Activated CD4-positive, alpha-beta T cell treated with anti-CD3 and anti-CD28 coated beads, Interleukin-2, amount 50 U/mL, for 16 hours (primary cell): ENCODE results near the gene SPESP1.
A peak's percentile ranks its signal among the peaks of the same experiment; 100 is the strongest.
"Not testable (repeated sequence)": the region's sequence is repeated elsewhere in the genome, so short reads cannot be mapped to it uniquely, and the experiment has no call there.

Experiments used
- DNase-seq: peaks from one replicate; pipeline ENCODE4 v3.0.0-alpha.2; 2020

SPESP1 gene

DNA sequence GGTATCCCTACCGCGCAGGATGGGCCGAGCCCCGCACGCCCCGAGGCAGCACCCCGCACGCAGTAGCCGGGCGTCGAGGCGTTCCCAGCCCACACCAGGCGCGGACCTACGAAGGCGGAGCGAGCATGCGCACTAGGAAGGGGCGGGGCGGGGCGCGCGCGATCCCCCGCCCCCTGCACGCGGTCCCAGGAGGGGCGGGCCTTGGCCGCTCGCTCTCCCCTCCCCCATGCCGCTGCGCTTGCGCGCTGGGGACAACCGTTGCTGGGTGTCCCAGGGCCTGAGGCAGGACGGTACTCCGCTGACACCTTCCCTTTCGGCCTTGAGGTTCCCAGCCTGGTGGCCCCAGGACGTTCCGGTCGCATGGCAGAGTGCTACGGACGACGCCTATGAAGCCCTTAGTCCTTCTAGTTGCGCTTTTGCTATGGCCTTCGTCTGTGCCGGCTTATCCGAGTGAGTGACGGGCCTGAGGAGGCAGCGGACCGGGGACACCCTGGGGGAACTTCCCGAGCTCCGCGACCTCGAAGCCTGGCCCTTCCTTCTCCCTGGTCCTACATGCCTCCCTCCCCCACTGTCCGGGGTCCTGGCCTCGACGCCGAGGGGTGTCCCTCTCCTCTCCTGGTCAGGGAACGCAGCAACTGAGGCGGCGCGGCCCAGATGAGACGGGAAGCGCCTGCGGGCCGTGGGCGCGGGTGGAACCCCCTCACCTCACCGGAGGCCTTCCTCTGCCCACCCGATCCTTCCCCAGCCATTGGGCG is at the start of gene SPESP1:
SPESP1 (plus strand) TSS at position 258 of the 755 bp plus-strand sequence; CDS start at position 387, 129 bp downstream.
- peak; percentile 2 for DNase-seq

DNA sequence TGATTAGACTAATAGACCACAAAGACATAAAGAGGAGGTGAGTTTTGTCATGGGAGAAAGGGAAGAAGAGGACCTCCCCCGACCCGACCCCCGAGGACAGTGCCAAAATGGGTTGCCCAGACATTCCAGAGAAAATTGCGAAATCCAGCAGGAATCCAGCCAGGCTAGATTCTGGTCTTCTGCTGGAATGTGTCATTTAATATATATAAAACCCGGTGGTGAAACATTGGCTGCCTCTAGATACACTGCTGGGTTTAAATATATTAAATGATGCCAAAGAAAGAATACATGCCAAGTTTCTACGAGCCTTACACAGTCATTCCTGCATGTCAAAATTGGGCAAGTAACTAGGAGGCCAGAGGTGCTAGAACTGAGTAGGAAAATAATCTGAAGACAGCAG is 45.3 kb upstream of the SPESP1 start:
- DNase-seq, result no peak

DNA sequence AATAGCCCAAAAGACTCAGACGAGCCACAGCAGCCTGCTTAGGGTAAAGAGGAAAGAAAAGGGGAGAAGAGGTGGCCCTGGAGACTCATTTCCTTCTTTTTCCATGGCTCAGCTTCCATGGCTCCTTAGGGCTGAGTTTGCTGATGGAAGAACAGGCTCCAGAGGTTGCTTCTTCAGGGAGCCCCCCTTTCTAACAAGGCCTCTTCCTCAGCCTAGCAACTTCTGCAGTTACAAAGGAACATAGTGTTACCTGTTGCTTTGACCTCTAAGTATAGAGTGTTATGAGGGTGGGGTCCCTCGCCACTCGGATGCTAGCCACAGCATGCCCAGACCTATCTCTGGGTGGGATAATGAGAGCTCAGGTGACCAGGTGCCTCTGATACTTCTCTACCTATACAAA is 43.2 kb upstream of the SPESP1 start:
- DNase-seq, result no peak

DNA sequence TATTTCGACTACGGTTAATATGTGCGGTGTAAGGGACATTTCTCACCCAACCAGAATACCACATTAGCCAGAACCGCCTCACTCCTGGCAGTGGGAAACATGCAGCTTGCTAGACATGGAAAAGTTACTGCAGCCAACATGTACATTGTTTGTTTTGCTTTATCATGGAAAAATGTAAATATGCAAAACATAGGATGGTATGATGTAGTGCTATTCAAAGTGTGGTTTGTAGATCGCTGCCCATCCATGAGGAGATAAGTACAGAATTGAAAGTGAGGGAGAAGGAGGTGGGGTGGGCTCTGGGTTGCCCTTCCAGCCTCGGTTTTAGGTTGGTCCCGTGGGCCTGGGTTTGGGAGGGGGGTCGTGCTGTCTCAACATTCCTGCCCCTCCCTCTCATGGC is 42.5 kb upstream of the SPESP1 start:
- DNase-seq, result no peak

DNA sequence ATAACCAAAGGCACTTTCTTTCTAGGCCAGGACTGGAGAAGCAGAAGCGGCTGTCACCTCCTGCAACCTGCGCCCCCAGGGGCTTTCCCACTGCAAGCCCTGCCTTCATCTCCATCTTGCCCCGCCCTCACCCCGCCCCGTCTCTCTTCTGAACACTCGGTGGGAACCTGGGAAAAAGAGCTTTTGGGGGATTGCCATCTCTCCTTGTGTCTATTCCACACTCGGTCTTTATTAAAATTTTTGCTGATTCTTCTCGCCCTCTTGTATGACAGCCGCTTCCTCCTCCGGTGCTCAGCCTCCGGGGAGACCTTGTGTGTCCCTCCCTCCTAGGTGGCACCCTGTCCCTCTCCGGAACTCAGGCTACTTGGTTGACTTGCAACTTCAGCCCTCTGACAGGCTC is 41.9 kb upstream of the SPESP1 start:
- DNase-seq, result no peak

DNA sequence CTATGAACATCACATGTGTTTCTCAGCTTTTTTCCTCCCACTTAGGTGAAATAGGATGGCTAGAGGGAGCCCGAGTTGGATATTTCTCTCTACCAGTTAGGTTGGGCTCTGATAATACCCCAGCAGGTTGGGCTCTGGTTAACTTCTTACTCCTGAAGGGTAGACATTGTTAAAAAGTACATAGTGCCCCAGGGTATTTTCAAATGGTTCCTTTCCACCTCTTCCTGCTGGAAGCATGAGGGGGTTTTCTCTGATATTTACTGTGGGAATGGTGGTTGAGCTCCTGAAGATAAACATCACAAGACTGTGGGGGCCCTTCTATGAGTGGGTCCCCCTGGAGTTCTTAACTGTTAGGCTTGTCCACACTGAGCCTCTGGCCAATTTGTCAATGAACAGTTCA is 36.1 kb upstream of the SPESP1 start:
- DNase-seq, result no peak

DNA sequence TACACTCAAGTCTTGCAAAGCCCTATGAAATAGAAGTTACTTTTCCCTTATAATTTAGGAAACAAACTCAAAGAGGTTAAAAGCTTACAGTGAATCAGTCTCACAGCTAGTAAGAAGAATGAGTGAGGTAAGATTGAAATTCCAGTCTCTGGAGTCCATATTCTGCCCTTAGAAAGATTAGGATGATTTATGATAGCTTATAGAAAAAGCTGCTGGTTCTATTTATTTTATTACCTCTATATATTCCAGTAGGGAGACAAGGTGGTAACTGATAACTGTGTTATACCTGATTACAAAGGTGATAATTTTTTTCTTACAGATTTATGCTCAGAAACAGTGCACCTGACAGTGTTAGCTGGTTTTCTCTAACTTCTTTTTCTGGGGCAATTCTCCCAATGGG is 34.1 kb upstream of the SPESP1 start:
- DNase-seq, result no peak

DNA sequence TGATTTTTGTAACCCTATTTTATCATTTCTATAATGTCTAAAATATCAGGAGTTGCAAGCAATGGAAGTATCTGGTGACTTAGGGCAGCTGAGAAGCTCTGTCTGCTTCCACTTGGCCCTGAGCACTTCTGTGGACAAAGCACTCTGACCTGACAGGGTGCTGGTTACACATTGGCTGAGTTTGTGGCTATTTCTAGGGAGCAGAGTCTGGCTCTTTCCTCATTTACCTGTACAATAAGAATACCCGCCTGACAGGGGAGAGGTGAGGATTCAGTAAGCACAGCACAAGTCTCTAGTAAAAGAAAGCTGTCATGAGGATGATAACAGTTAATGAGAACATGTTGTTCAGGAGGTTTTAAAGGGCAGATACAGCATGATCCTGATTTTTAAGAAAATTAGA is 33.3 kb upstream of the SPESP1 start:
- DNase-seq, result no peak

DNA sequence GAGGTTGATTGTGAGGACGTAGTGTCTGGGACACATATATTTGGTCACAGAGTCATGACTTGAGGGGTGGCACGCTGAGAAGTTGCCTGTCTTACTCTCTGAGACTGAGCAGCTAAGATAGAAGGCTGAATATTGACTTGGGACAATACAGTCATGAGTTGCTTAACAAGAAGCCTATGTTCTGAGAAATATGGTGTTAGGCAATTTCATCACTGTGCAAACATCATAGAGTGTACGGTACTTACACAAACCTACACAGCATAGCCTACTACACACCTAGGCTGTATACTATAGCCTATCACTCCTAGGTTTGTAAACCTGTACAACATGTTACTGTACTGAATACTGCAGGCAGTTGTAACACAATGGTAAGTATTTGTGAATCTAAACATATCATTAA is 30.3 kb upstream of the SPESP1 start:
- DNase-seq, result no peak

DNA sequence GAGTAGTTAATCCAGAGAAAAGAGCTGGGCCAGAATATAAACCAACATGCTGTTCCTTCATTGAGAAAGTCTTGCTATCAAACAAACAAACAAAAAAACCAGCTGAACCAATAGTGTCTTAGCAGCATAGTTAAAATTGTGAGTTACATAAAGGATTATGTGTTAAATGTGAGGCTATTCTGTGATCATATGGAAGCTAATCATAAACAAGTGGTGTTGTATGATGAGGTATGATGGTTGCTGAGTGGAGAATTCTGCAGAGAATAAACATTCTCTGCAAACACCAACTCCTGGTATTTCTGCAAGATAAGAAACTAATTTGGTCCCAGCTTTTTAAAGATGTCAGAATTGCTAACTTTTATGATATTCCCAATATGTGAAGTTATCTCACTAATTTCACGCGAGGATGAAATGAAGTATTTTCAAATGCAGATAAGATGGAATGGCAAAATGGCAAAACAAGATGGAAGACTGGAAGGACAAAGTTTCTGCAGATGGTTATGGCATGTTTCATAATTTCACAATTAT is 22.9 kb upstream of the SPESP1 start:
- no peak for DNase-seq

DNA sequence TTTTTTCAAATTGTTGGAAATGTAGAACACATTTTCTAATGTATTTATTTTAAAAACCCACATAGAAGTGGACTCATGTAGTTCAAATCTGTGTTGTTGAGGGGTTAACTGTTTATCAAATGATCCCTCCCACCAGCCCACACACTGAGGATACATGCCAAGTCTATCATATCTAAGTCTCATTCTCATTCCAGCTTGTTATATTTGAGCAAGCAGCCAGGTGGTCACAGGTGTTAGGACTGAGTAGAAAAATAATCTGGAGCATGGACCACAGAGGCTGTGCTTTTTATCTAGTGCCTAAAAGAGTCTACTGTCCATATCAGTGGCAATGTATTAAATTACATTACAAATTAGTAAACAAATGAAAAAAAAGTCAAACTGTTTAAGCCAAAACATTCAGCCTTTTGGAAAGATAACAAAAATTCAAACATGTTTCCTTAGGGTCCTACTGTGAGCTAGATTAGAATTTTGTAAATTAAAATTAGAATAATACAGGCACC is 20.7 kb upstream of the SPESP1 start:
- no peak for DNase-seq

DNA sequence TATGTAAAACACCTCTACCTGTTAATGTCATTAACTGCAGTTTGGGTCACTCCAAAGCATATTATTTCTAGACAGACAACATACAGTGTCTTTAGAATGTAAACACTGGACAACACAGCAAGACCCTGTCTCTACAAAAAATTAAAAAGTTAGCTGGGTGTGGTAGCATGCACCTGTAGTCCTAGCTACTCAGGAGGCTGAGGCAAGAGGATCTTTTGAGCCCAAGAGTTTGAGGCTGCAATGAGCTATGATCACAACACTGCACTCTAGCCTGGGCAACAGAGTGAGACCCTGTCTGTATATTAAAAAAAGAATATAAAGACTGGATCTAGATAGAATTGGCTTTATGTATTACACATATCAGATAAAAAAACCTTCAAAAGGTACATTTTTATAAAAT is 20.0 kb upstream of the SPESP1 start:
- no peak for DNase-seq

DNA sequence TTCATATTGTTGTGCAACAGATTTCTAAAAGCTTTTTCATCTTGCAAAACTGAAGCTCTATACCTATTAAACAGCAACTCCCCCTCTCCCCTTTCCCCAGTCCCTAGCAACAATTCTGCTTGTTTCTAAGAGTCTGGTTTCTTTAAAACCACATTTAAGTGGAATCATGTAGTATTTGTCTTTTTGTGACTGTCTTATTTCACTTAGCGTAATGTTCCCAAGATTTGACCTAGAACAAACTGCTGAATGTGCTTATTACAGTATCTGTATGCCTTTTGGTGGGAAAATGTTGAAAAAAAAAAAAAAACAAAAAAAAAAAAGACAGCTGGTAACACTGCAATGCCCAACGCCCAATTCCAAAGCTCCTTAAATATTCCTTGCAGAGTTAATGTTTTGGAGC is 19.5 kb upstream of the SPESP1 start:
- DNase-seq, result no peak

DNA sequence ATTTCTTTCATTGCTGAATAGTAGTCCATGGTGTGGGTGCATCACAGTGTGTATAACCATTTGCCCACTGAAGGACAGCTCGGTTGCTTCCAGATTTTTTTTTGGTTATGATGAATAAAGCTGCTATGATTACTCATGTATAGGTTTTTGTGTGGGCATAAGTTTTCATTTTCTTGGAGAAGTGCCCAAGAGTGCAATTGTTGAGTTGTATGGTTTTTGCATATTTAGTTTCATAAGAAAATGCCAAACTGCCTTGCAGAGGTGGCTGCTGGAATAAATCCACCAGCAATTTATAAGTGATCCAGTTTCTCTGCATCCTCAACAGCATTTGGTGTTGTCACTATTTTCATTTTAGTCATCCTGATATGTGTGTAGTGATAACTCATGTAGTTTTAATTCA is 8.4 kb upstream of the SPESP1 start:
- no peak for DNase-seq

DNA sequence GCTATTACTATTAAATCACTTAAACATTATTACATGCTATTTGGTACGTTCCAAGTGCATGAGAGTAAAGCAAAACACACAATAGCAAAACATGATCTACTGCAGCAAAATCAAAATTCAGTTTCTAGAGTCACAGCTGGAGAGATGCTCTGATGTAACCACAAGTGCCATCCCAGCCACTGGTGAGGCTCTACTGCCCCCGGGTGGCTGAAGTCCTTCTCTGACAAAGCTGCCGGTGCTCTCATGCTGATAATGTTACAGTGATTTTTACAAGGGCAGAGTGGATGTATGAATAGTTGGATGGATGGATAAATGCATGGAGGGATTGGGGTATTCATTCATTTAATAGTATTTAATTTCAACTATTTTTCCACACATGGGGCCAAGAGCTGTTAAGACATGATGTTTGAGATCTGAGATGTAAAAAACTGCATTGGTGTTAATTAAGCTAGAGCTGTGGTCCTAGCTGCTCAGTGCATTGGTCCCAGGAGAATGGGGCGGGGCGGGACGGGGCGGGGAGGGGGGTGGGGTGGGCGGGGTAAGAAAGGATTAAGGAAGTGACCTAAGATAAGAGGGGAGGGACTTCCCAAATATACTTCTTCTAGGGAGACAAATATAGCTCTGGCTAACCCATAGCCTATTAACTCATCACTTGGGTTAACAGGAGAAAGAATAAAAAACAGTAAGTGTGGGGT is 5.3 kb upstream of the SPESP1 start:
- DNase-seq, result peak; percentile 62

DNA sequence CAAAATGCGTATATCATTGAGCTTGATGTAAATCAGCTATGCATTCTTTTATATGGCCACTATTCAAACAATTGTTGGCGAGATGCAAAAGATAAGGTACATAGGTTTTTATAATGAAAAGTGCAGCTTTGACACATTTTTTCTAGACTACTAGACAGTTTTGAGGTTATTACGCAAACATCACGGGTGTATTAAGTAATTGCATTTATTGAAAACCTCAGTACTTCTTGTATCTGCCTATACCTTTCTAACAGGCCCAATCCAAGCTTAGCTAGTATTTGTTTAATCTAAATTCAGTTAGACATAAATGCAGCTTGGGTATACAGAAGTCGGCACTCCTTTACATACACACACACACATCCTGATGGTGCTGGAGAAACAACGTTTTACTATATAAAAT is 2.7 kb downstream of the SPESP1 start:
- no peak for DNase-seq

DNA sequence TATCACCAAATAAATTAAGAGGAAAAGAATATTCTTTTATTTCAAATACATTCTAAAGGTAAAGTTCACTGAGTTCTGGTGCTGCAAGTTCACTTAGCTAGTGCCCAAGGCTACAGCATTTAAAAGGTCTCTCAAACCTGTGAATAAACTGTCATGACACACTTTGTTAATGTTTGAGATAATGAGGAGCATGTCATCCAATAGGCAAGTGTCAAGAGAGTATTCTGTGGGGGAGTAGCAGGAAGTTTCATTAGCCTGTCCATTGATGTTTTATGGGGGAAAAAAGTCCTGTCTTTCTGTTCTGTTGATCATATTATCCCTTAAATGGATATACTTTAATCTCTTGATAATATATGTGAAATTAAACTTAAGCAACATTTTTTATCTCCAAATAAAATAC is 4.0 kb downstream of the SPESP1 start:
- no peak for DNase-seq

DNA sequence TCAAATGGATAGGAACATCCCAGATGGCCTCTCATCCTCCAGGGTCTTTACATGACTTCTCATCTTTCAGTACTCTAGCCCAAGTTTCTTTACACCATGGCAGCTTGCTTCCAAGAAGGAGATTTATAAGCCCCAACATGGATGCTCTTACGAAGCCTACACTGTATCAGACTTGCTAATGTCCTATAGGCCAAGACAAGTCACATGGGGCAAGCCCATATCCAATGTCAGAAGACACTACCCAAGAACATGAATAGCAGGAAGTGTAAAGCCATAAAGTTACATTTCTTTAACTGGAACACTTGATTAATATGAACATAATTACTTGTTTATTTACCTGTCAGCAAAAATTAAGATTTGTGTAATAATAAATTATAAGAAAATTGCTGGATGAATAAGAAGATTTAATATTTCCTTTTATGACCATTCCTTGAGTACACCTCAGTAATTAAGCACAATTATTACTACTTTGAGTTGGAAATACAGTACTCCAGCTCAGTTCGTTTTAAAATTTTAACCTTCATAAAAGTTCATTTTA is 5.1 kb downstream of the SPESP1 start:
- no peak for DNase-seq

DNA sequence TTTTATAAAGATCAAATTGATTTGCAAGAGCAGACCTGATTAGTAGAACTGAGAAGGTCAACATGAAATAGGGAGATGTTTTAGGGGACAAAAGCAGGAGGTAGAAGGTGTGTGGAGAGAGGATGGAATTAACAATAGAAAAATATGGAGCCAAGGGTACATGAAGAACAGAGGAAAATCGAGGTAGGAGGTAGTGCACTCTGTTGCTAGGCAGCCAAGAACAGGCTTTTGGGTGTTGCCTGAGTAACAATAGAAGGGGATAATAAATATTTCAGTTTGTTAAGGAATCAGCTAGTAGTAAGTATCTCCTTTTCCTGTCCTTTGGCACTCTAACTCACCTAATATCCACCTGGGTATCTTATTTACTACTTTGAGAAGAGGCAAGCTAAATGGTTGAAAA is 9.2 kb downstream of the SPESP1 start:
- DNase-seq, result no peak

DNA sequence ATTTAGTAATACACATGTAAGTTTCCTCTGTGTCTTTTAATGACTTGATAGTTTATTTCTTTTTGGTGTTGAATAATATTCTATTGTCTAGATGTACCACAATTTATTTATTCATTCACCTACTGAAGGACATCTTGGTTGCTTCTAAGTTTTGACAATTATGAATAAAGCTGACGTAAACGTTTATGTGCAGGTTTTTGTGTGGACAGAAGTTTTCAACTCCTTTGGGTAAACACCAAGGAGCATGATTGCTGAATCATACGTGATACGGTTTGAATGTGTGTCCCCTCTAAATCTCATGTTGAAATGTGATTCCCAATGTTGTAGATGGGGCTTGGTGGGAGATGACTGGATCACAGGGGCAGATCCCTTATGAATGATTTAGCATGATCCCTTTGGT is 21.5 kb downstream of the SPESP1 start:
- DNase-seq, result no peak

DNA sequence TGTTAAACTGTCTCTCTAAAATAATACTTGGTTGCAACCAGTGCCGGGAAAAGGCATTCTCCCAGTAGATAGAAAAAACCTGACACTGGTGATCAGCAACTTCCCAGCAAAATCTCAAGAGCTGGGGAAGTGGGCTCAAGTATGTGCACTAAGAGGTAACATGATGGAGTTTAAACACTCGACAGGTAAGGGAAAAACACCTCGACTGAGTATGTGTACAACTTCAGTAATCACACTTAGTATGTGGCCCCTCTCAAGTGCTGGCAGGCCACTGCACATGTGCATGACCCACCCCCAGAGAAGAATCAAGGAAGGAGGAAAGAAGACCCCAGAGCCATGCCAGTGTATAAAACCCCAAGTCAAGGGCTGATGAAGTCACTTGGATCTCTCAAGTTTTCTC is 27.4 kb downstream of the SPESP1 start:
- no peak for DNase-seq

DNA sequence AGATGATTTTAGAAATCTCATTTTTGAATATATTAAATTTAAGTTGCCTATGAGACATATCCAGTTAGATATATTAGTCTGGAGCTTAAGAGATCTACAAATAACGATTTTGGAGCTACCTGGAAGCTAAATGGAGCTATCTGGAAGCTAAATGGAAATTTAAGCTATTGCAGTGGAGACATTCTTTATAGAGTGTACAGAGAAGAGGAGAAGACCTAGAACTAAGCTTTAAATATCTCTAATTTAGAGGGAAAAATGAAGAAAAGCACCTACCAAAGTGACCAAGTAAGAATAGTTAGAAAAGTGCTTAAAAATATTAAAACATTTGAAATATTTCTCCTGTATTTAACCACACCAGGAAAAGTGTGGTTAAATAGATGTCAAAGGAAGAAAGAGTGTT is 28.3 kb downstream of the SPESP1 start:
- DNase-seq, result no peak

DNA sequence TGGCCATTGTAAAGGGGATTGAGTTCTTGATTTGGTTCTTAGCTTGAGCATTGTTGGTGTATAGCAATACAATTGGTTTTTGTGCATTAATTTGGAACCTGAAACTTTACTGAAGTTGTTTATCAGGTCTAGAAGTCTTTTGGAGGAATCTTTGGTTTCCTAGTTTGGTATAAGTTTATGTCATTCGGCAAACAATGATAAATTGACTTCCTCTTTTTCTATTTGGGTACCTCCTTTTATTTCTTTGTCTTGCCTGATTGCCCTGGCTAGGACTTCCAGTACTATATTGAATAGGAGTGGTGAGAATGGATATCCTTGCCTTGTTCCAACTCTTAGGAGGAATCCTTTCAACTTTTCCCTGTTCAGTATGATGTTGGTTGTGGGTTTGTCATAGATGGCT is 32.1 kb downstream of the SPESP1 start:
- no peak for DNase-seq

DNA sequence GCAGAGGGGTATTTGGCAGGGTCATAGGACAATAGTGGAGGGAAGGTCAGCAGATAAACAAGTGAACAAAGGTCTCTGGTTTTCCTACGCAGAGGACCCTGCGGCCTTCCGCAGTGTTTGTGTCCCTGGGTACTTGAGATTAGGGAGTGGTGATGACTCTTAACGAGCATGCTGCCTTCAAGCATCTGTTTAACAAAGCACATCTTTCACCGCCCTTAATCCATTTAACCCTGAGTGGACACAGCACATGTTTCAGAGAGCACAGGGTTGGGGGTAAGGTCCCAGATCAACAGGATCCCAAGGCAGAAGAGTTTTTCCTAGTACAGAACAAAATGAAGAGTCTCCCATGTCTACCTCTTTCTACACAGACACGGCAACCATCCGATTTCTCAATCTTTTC is 33.4 kb downstream of the SPESP1 start:
- not testable (repeated sequence) for DNase-seq
